Breast epithelium (tissue), 3 donors: Measurements from ENCODE around the gene MYBPC2.

Experiments
- CTCF ChIP-seq, 3 donors: fragments of 450-650 bp; IDR thresholded peaks; one replicate each; pipeline ENCODE4 v1.5.1; 2016 to 2017; ENCODE audit warnings: antibody characterized with exemption in 3 of 3, mild to moderate bottlenecking in 3 of 3, moderate library complexity in 3 of 3
- POLR2A ChIP-seq: fragments of 450-650 bp; IDR thresholded peaks from one replicate; pipeline ENCODE4 v1.6.1; 2016; ENCODE audit warnings: antibody characterized with exemption, mild to moderate bottlenecking, moderate library complexity
- POLR2AphosphoS5 ChIP-seq, 3 donors: sonication (generic); formaldehyde crosslinking; IDR thresholded peaks; one replicate each; pipeline ENCODE4 v1.6.1; 2017; ENCODE audit warnings: antibody characterized with exemption in 3 of 3

GRCh38 chr19:50489461-50490011 lies 56.8 kb downstream of the MYBPC2 start:
- no peak for TF ChIP-seq CTCF (IDR thresholded peaks at IDR 0.05)
- TF ChIP-seq POLR2A, result no peak
- no peak for TF ChIP-seq POLR2AphosphoS5 (IDR thresholded peaks at IDR 0.05)
